HepG2 (cell line): Measurements from ENCODE around the gene NPAS2.

Experiments used
- NFE2 ChIP-seq: sonication (generic); formaldehyde crosslinking; IDR thresholded peaks from 2 replicates; pipeline ENCODE4 v1.4.0; 2020; ENCODE audit warnings: missing genetic modification reagents
- SIX1 ChIP-seq: sonication (generic); formaldehyde crosslinking; IDR thresholded peaks from 2 replicates; pipeline ENCODE4 v1.4.0; 2020; ENCODE audit warnings: missing genetic modification reagents, borderline replicate concordance
- SOX6 ChIP-seq, 2 experiments: fragments of 450-650 bp in 1 of 2; sonication (generic) in 1 of 2; formaldehyde crosslinking in 1 of 2; IDR thresholded peaks; 2 replicates each; pipeline versions ENCODE4 v1.4.0 to v1.6.1; 2017 to 2020; ENCODE audit warnings: antibody characterized with exemption in 1 of 2, mild to moderate bottlenecking in 1 of 2, missing genetic modification reagents in 1 of 2
- ZNF101 ChIP-seq: sonication (generic); formaldehyde crosslinking; IDR thresholded peaks from 2 replicates; pipeline ENCODE4 v1.4.0; 2020; ENCODE audit warnings: mild to moderate bottlenecking, low read depth, missing genetic modification reagents, borderline replicate concordance

DNA sequence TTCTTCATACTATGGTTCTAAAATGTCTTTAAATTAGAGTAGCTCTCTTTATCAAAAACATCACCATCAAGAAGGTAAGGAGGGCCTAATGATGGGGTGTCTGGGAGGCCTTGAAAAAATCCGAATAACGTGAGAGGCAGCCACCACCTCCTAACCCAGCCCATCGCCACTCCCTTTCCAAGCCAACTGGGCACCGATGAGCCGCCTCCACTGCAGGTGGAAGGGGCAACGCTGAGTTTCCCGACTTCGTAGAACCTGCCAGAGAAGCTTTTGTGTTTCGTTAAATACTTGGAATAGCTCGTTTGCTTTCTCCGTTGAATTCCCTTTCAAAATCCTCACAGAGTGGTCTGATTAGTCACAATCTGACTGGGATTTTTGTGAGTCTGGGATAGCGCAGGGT lies 160.1 kb downstream of the NPAS2 start:
- TF ChIP-seq SIX1 (CRISPR knock-in tag) = no peak
- TF ChIP-seq NFE2 = no peak
- no peak for TF ChIP-seq SOX6 (IDR thresholded peaks at IDR 0.05)
- TF ChIP-seq SOX6 (CRISPR knock-in tag; IDR thresholded peaks at IDR 0.05) = no peak
- no peak for TF ChIP-seq ZNF101 (CRISPR knock-in tag)
